HG02798 (cell line): ENCODE measurements around the gene IFRD2.
"Not testable (repeated sequence)": the region's sequence is repeated elsewhere in the genome, so short reads cannot be mapped to it uniquely, and the experiment has no call there.

Experiments
- ATAC-seq: cut with Tn5 transposase; IDR thresholded peaks from one replicate; pipeline ENCODE4 v1.9.1; 2021; ENCODE audit warnings: mild to moderate bottlenecking; ENCODE audit not compliant: unreplicated experiment, poor library complexity

Gene IFRD2

GRCh38 chr3:50269977-50270413 lies 22.2 kb downstream of the IFRD2 start:
- ATAC-seq = no peak

- ATAC-seq = no peak
Observed at GRCh38 chr3:50269460-50269859, 22.8 kb downstream of the IFRD2 start.

GRCh38 chr3:50268703-50269451 lies 23.4 kb downstream of the IFRD2 start, which contains the start of gene SEMA3B:
Gene SEMA3B (plus strand): TSS chr3:50269147. CDS start chr3:50269241, 94 bp downstream.
- no peak for ATAC-seq

GRCh38 chr3:50268276-50268675 lies 24.0 kb downstream of the IFRD2 start:
- ATAC-seq = no peak

- ATAC-seq = no peak
Observed at GRCh38 chr3:50267280-50267913, 24.8 kb downstream of the IFRD2 start.

GRCh38 chr3:50266836-50267235 lies 25.4 kb downstream of the IFRD2 start:
- no peak for ATAC-seq

GRCh38 chr3:50266017-50266416 lies 26.2 kb downstream of the IFRD2 start:
- ATAC-seq = no peak

- no peak for ATAC-seq
Observed at GRCh38 chr3:50265571-50265970, 26.7 kb downstream of the IFRD2 start.

GRCh38 chr3:50264964-50265485 lies 27.2 kb downstream of the IFRD2 start:
- ATAC-seq = no peak

GRCh38 chr3:50264383-50264963 lies 27.8 kb downstream of the IFRD2 start:
- no peak for ATAC-seq

- ATAC-seq = no peak
Observed at GRCh38 chr3:50263478-50264382, 28.5 kb downstream of the IFRD2 start.

- ATAC-seq = no peak
Observed at GRCh38 chr3:50262778-50263177, 29.5 kb downstream of the IFRD2 start.

GRCh38 chr3:50262200-50262599 lies 30.0 kb downstream of the IFRD2 start:
- not testable (repeated sequence) for ATAC-seq

GRCh38 chr3:50261505-50261904 lies 30.7 kb downstream of the IFRD2 start:
- no peak for ATAC-seq

- no peak for ATAC-seq
Observed at GRCh38 chr3:50260942-50261441, 31.2 kb downstream of the IFRD2 start.

GRCh38 chr3:50260027-50260941 lies 31.9 kb downstream of the IFRD2 start:
- ATAC-seq = peak; percentile 93

GRCh38 chr3:50259432-50260026 lies 32.7 kb downstream of the IFRD2 start:
- ATAC-seq = peak; percentile 17

- no peak for ATAC-seq
Observed at GRCh38 chr3:50258979-50259378, 33.2 kb downstream of the IFRD2 start.
